Suprapubic skin (tissue), 3 donors: ENCODE results near the gene CGB5.

Source experiments
- CTCF ChIP-seq, 2 donors: fragments of 200-600 bp in 1 of 2; fragments of 450-650 bp in 1 of 2; sonication (generic) in 1 of 2; IDR thresholded peaks; one replicate each; pipeline ENCODE4 v1.5.1; 2016 to 2019; ENCODE audit warnings: antibody characterized with exemption in 2 of 2, mild to moderate bottlenecking in 1 of 2, moderate library complexity in 1 of 2
- POLR2A ChIP-seq, 2 donors: fragments of 450-650 bp; IDR thresholded peaks; one replicate each; pipeline ENCODE4 v1.6.1; 2017; ENCODE audit warnings: antibody characterized with exemption in 2 of 2, mild to moderate bottlenecking in 2 of 2, moderate library complexity in 2 of 2

- peak; percentile 51 to 89 for TF ChIP-seq POLR2A (IDR thresholded peaks at IDR 0.05)
- TF ChIP-seq CTCF (IDR thresholded peaks at IDR 0.05) = no peak
Measured at GRCh38 chr19:49085020-49085867, 41.6 kb downstream of the CGB5 start, which contains the start of gene SNRNP70.
